H9 (cell line): Measurements from ENCODE around the gene ABHD14A. TPM values are rescaled to one million over a fixed set of nuclear protein-coding genes. Genes with fewer than 3 reads are reported as not detected.

Experiments
- DNase-seq: peaks from one replicate; pipeline ENCODE4 v3.0.0-alpha.2; 2017
- H2AFZ ChIP-seq: one replicate; pipeline ENCODE4 v1.6.1; 2013; ENCODE audit warnings: mild to moderate bottlenecking, low read length, control low read depth, moderate library complexity
- H2AK5ac ChIP-seq: 2 replicates; pipeline ENCODE4 v1.6.1; 2013; ENCODE audit warnings: low read length, control low read depth, mixed read lengths; ENCODE audit not compliant: insufficient read length
- H2BK120ac ChIP-seq: one replicate; pipeline ENCODE4 v1.6.1; 2013; ENCODE audit warnings: low read depth, mild to moderate bottlenecking, low read length, control low read depth, inconsistent platforms; ENCODE audit not compliant: poor library complexity, severe bottlenecking
- H2BK12ac ChIP-seq: 2 replicates; pipeline ENCODE4 v1.6.1; 2013; ENCODE audit warnings: low read length, control low read depth, mixed read lengths, low read depth; ENCODE audit not compliant: insufficient read length
- H2BK15ac ChIP-seq: 2 replicates; pipeline ENCODE4 v1.6.1; 2013; ENCODE audit warnings: low read depth, low read length, control low read depth
- H2BK20ac ChIP-seq: one replicate; pipeline ENCODE4 v1.6.1; 2013; ENCODE audit warnings: low read depth, mild to moderate bottlenecking, low read length, control low read depth, inconsistent platforms; ENCODE audit not compliant: poor library complexity, severe bottlenecking
- H2BK5ac ChIP-seq: 2 replicates; pipeline ENCODE4 v1.6.1; 2013; ENCODE audit warnings: low read length, control low read depth, mixed read lengths; ENCODE audit not compliant: insufficient read length
- H3K14ac ChIP-seq: 2 replicates; pipeline ENCODE4 v1.6.1; 2013; ENCODE audit warnings: low read length, control low read depth; ENCODE audit not compliant: insufficient read depth
- H3K18ac ChIP-seq: 2 replicates; pipeline ENCODE4 v1.6.1; 2013; ENCODE audit warnings: low read depth, mild to moderate bottlenecking, mixed read lengths, low read length, control low read depth; ENCODE audit not compliant: insufficient read length
- H3K23ac ChIP-seq: 2 replicates; pipeline ENCODE4 v1.6.1; 2013; ENCODE audit warnings: low read length, control low read depth, mixed read lengths, low read depth; ENCODE audit not compliant: insufficient read length
- H3K23me2 ChIP-seq: 2 replicates; pipeline ENCODE4 v1.6.1; 2013; ENCODE audit warnings: low read depth, mild to moderate bottlenecking, mixed read lengths, low read length, control low read depth; ENCODE audit not compliant: insufficient read length, poor library complexity, severe bottlenecking
- H3K27ac ChIP-seq: 2 replicates; pipeline ENCODE4 v1.5.1; 2013; ENCODE audit warnings: low read length, control low read depth, mixed read lengths, low read depth; ENCODE audit not compliant: insufficient read length
- H3K27me3 ChIP-seq: 2 replicates; pipeline ENCODE4 v1.6.1; 2013; ENCODE audit warnings: low read length, control low read depth, inconsistent platforms; ENCODE audit not compliant: insufficient read depth
- H3K4ac ChIP-seq: 2 replicates; pipeline ENCODE4 v1.6.1; 2013; ENCODE audit warnings: low read depth, mild to moderate bottlenecking, control low read depth, inconsistent platforms, low read length, moderate library complexity
- H3K4me1 ChIP-seq: 2 replicates; pipeline ENCODE4 v1.6.1; 2013; ENCODE audit warnings: low read length, control low read depth, inconsistent platforms; ENCODE audit not compliant: insufficient read depth
- H3K4me2 ChIP-seq: 2 replicates; pipeline ENCODE4 v1.6.1; 2013; ENCODE audit warnings: low read length, control low read depth, mixed read lengths; ENCODE audit not compliant: insufficient read length, insufficient read depth
- H3K56ac ChIP-seq: 2 replicates; pipeline ENCODE4 v1.6.1; 2013; ENCODE audit warnings: low read depth, mild to moderate bottlenecking, mixed read lengths, low read length, control low read depth; ENCODE audit not compliant: insufficient read length
- H3K79me1 ChIP-seq: 2 replicates; pipeline ENCODE4 v1.6.1; 2013; ENCODE audit warnings: low read depth, mild to moderate bottlenecking, moderate library complexity, low read length, control low read depth, inconsistent platforms; ENCODE audit not compliant: insufficient read depth, poor library complexity, severe bottlenecking
- H3K79me2 ChIP-seq: 2 replicates; pipeline ENCODE4 v1.6.1; 2013; ENCODE audit warnings: low read length, control low read depth, inconsistent platforms; ENCODE audit not compliant: insufficient read depth
- H3K9ac ChIP-seq: 2 replicates; pipeline ENCODE4 v1.6.1; 2013; ENCODE audit warnings: low read length, control low read depth, mixed read lengths; ENCODE audit not compliant: insufficient read length; ENCODE audit errors: extremely low read depth
- H3K9me3 ChIP-seq: one replicate; pipeline ENCODE4 v1.6.1; 2013; ENCODE audit warnings: low read depth, low read length, inconsistent platforms; ENCODE audit not compliant: control insufficient read depth
- H3T11ph ChIP-seq: one replicate; pipeline ENCODE4 v1.6.1; 2013; ENCODE audit warnings: mild to moderate bottlenecking, low read length, control low read depth, inconsistent platforms
- H4K20me1 ChIP-seq: one replicate; pipeline ENCODE4 v1.6.1; 2013; ENCODE audit not compliant: control insufficient read depth, insufficient read length, insufficient read depth
- H4K5ac ChIP-seq: 2 replicates; pipeline ENCODE4 v1.6.1; 2013; ENCODE audit warnings: low read depth, mild to moderate bottlenecking, mixed read lengths, low read length, control low read depth; ENCODE audit not compliant: insufficient read length
- H4K8ac ChIP-seq: replicated peaks from 2 replicates; pipeline ENCODE4 v1.6.1; 2013; ENCODE audit warnings: low read length, control low read depth, mixed read lengths, low read depth; ENCODE audit not compliant: insufficient read length
- H4K91ac ChIP-seq: 2 replicates; pipeline ENCODE4 v1.6.1; 2013; ENCODE audit warnings: low read depth, mild to moderate bottlenecking, moderate library complexity, mixed read lengths, low read length, control low read depth; ENCODE audit not compliant: insufficient read length
- H3K27ac Mint-ChIP-seq, 3 experiments: 2 replicates in 2 of 3; 3 replicates in 1 of 3; pipeline ENCODE4 v1.8.0; 2020 to 2021; ENCODE audit warnings: mixed read lengths in 3 of 3, mild to moderate bottlenecking in 1 of 3, moderate library complexity in 1 of 3
- H3K27me3 Mint-ChIP-seq: 2 replicates; pipeline ENCODE4 v1.8.0; 2021; ENCODE audit warnings: low read depth, mild to moderate bottlenecking, moderate library complexity, mixed read lengths
- H3K36me3 Mint-ChIP-seq, 3 experiments: 2 replicates in 2 of 3; 3 replicates in 1 of 3; pipeline ENCODE4 v1.8.0; 2020 to 2021; ENCODE audit warnings: low read depth in 3 of 3, mixed read lengths in 3 of 3; ENCODE audit not compliant: insufficient read depth in 1 of 3
- H3K4me1 Mint-ChIP-seq, 2 experiments: 2 replicates each; pipeline ENCODE4 v1.8.0; 2020; ENCODE audit warnings: mixed read lengths in 2 of 2
- H3K4me3 Mint-ChIP-seq, 2 experiments: 2 replicates in 1 of 2; 3 replicates in 1 of 2; pipeline ENCODE4 v1.8.0; 2020 to 2021; ENCODE audit warnings: mild to moderate bottlenecking in 2 of 2, mixed read lengths in 2 of 2, moderate library complexity in 1 of 2
- H3K9me3 Mint-ChIP-seq, 2 experiments: 2 replicates in 1 of 2; 3 replicates in 1 of 2; pipeline ENCODE4 v1.8.0; 2020; ENCODE audit warnings: mild to moderate bottlenecking in 2 of 2, mixed read lengths in 2 of 2, moderate library complexity in 1 of 2
- WGBS: extraction: QIAGEN DNeasy Blood & Tissue Kit; methylation state at CpG from one replicate; pipeline ENCODE4 v1.1.7; 2013; ENCODE audit warnings: missing lambda C conversion rate, low lambda C conversion rate, mixed read lengths; ENCODE audit not compliant: insufficient read length; ENCODE audit errors: extremely low coverage; 5-methylcytosine and 5-hydroxymethylcytosine counted together
- total RNA-seq: library from RNA; stranded (reverse); gene quantifications from 2 replicates; pipeline ENCODE4 v1.2.1, GENCODE V29; 2021
- TF ChIP-seq, protein P1 (sequence below): fragments of 200-600 bp; sonication (generic); conservative IDR thresholded peaks from 3 replicates; pipeline ENCODE4 v1.8.0; 2021; ENCODE audit warnings: antibody characterized with exemption, mild to moderate bottlenecking

ABHD14A gene
- total RNA-seq, 1 experiment from 2014 or later, result 3.1 TPM

- Histone ChIP-seq H2BK5ac (no peak overlapping the region), H2AFZ (no peak overlapping the region), H3K14ac (no peak overlapping the region), H2BK20ac (no peak overlapping the region), H3K79me1 (no peaks in the 10 kb centered on the region), H4K5ac (no peak overlapping the region), H3K56ac (no peak overlapping the region), H2BK12ac (no peak overlapping the region), H3K9me3 (no peaks in the 10 kb centered on the region), H3K27ac (no peak overlapping the region), H2BK15ac (no peak overlapping the region), H3K4me2 (no peak overlapping the region), H3K23ac (no peak overlapping the region), H2BK120ac (no peak overlapping the region), H3K9ac (no peak overlapping the region), H3K79me2 (no peaks in the 10 kb centered on the region), H3K4ac (no peak overlapping the region), H4K20me1 (no peaks in the 10 kb centered on the region), H4K8ac (peak overlapping the region; percentile 11), H3T11ph (no peak overlapping the region), H3K4me1 (no peaks in the 10 kb centered on the region), H3K27me3 (no peaks in the 10 kb centered on the region), H4K91ac (no peak overlapping the region), H2AK5ac (no peak overlapping the region), H3K23me2 (no peaks in the 10 kb centered on the region), H3K18ac (no peak overlapping the region)
- Mint-ChIP-seq H3K9me3 (no peaks in the 10 kb centered on the region), H3K27ac (no peak overlapping the region), H3K4me3 (no peak overlapping the region), H3K36me3 (no peaks in the 10 kb centered on the region), H3K4me1 (peaks cover 0 to 13% of the 10 kb centered on the region in 2 experiments; a peak in 2 of 4 replicates), H3K27me3 (peaks cover 2% of the 10 kb centered on the region)
- TF ChIP-seq, protein P1, sequence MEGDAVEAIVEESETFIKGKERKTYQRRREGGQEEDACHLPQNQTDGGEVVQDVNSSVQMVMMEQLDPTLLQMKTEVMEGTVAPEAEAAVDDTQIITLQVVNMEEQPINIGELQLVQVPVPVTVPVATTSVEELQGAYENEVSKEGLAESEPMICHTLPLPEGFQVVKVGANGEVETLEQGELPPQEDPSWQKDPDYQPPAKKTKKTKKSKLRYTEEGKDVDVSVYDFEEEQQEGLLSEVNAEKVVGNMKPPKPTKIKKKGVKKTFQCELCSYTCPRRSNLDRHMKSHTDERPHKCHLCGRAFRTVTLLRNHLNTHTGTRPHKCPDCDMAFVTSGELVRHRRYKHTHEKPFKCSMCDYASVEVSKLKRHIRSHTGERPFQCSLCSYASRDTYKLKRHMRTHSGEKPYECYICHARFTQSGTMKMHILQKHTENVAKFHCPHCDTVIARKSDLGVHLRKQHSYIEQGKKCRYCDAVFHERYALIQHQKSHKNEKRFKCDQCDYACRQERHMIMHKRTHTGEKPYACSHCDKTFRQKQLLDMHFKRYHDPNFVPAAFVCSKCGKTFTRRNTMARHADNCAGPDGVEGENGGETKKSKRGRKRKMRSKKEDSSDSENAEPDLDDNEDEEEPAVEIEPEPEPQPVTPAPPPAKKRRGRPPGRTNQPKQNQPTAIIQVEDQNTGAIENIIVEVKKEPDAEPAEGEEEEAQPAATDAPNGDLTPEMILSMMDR, result no peak
- no peak for DNase-seq
- WGBS, result no CpG with 5 or more reads among the region's 12 CpGs
Measured at GRCh38 chr3:52028572-52028971, 53.7 kb downstream of the ABHD14A start.
